ENCODE measurements around the gene DLK2.

DLK2 gene

DNA sequence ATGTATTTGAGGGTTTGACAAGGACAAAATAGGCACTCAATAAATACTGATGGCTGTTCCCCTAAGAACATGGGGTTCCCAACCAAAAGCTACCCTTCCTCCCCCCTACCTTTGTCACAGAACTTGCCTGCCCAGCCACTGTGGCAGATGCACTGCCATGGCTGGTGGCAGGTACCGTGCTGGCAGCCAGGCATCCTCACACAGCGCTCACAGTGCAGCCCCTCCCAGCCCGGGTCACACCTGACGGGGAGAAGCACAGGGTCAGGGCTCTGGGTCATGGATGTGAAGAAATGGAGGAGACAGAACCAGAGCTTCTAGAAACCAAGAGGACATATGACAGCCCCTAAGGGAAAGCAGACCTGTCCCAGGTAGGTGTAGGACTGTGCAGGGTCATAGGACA is 2.5 kb downstream of the DLK2 start:
- peaks cover 39% of the 10 kb centered on the region for H3K36me3 ChIP-seq (ENCODE audit: control insufficient read depth, insufficient read depth, low read length)
- no peaks in the 10 kb centered on the region for H3K9me3 ChIP-seq (ENCODE audit: control insufficient read depth, insufficient read depth, low read depth, low read length)
- no peak overlapping the region for H3K4me3 ChIP-seq (ENCODE audit: low read depth, low read length)
- no peak overlapping the region for H3K9ac ChIP-seq (ENCODE audit: low read length)
- H3K27me3 ChIP-seq (ENCODE audit: control insufficient read depth, insufficient read depth, low read length): peaks cover 25% of the 10 kb centered on the region
- H3K27ac ChIP-seq (ENCODE audit: low read depth, low read length): no peak overlapping the region
- H3K4me1 ChIP-seq (ENCODE audit: control insufficient read depth, insufficient read depth, low read length): peaks cover 4% of the 10 kb centered on the region

DNA sequence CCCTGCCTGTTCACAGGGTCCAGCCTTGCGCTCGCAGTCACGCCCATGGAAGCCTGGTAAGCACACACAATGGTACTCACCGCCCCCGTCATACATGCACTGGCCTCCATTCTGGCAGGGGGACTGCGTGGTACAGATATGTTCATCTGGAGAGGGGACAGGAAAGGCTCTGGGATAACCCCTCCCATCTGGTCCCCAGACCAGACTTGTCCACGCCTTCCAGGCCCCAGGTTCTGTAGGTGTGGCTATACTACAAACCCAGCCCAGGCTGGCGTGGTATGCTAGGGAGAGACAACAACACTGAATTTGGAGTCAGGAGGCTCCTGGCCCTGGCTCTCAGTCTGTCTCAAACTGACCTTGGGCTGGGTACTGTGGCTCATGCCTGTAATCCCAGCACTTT is 3.4 kb downstream of the DLK2 start:
- H3K27ac ChIP-seq (ENCODE audit: low read depth, low read length): no peak overlapping the region
- peaks cover 4% of the 10 kb centered on the region for H3K4me1 ChIP-seq (ENCODE audit: control insufficient read depth, insufficient read depth, low read length)
- H3K4me3 ChIP-seq (ENCODE audit: low read depth, low read length): no peak overlapping the region
- H3K36me3 ChIP-seq (ENCODE audit: control insufficient read depth, insufficient read depth, low read length): peaks cover 49% of the 10 kb centered on the region
- H3K27me3 ChIP-seq (ENCODE audit: control insufficient read depth, insufficient read depth, low read length): peaks cover 23% of the 10 kb centered on the region
- no peaks in the 10 kb centered on the region for H3K9me3 ChIP-seq (ENCODE audit: control insufficient read depth, insufficient read depth, low read depth, low read length)
- H3K9ac ChIP-seq (ENCODE audit: low read length): no peak overlapping the region

DNA sequence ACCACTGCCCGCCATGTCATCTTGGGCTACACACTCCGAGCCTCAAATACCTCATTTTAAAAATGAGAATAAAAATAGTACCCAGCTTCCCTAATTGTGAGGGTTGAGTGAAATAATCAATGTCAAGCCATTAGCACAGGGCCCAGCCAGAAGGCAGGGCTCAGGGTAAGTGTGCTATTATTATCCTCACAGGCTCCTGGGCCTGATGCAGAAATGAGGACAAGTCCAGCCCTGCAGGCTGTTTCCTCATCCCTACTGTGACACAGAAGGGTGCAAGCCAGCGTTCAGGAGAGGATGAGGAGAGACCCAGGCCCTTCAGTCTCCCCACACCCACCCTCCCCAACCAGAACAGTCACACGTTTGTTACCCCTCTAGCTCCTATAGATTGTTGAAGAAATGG is 4.0 kb downstream of the DLK2 start:
- H3K27me3 ChIP-seq (ENCODE audit: control insufficient read depth, insufficient read depth, low read length): peaks cover 17% of the 10 kb centered on the region
- peaks cover 50% of the 10 kb centered on the region for H3K36me3 ChIP-seq (ENCODE audit: control insufficient read depth, insufficient read depth, low read length)
- peaks cover 4% of the 10 kb centered on the region for H3K4me1 ChIP-seq (ENCODE audit: control insufficient read depth, insufficient read depth, low read length)
- H3K4me3 ChIP-seq (ENCODE audit: low read depth, low read length): no peak overlapping the region
- no peak overlapping the region for H3K27ac ChIP-seq (ENCODE audit: low read depth, low read length)
- no peaks in the 10 kb centered on the region for H3K9me3 ChIP-seq (ENCODE audit: control insufficient read depth, insufficient read depth, low read depth, low read length)
- H3K9ac ChIP-seq (ENCODE audit: low read length): no peak overlapping the region

DNA sequence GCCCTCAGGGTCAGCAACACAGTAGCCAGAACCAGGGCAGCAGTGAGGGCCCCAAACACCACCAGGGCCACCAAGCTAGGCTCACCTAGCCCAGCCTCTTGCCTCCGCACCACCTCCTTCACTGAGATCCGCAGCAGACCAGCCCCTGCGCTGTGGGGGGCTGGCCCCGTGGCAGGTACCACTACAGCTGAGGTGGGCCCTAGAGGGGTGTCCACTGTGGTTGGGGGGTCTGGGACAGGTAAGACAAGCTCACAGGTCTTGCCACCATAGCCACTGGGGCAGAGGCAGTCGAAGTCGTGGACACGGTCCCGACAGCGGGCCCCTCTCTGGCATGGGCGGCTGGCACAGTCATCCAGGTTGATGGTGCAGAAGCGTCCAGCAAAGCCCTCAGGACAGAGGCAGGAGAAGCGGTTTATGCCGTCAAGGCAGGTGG is 4.6 kb downstream of the DLK2 start:
- Histone ChIP-seq H3K4me3 (ENCODE audit: low read depth, low read length) (no peak overlapping the region), H3K27me3 (ENCODE audit: control insufficient read depth, insufficient read depth, low read length) (peaks cover 11% of the 10 kb centered on the region), H3K4me1 (ENCODE audit: control insufficient read depth, insufficient read depth, low read length) (no peaks in the 10 kb centered on the region), H3K36me3 (ENCODE audit: control insufficient read depth, insufficient read depth, low read length) (peaks cover 56% of the 10 kb centered on the region), H3K27ac (ENCODE audit: low read depth, low read length) (no peak overlapping the region), H3K9me3 (ENCODE audit: control insufficient read depth, insufficient read depth, low read depth, low read length) (no peaks in the 10 kb centered on the region), H3K9ac (ENCODE audit: low read length) (no peak overlapping the region)

DNA sequence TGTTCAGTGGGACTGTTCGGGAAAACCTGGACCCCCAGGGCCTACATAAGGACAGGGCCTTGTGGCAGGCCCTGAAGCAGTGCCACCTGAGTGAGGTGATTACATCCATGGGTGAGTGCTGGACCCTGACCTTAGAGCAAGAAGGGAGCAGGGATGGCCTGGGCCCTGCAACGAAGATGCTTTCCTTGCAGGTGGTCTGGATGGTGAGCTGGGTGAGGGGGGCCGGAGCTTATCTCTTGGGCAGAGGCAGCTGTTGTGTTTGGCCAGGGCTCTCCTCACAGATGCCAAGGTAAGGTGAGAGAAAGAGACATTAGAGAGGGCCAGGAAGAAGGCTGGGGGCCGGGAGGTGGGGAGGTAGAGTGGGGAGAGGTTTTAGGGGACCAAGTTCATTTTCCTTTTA is 6.4 kb downstream of the DLK2 start:
- Histone ChIP-seq H3K9me3 (ENCODE audit: control insufficient read depth, insufficient read depth, low read depth, low read length) (no peaks in the 10 kb centered on the region), H3K27ac (ENCODE audit: low read depth, low read length) (no peak overlapping the region), H3K36me3 (ENCODE audit: control insufficient read depth, insufficient read depth, low read length) (peaks cover 72% of the 10 kb centered on the region), H3K9ac (ENCODE audit: low read length) (no peak overlapping the region), H3K4me3 (ENCODE audit: low read depth, low read length) (no peak overlapping the region), H3K27me3 (ENCODE audit: control insufficient read depth, insufficient read depth, low read length) (no peaks in the 10 kb centered on the region), H3K4me1 (ENCODE audit: control insufficient read depth, insufficient read depth, low read length) (no peaks in the 10 kb centered on the region)

DNA sequence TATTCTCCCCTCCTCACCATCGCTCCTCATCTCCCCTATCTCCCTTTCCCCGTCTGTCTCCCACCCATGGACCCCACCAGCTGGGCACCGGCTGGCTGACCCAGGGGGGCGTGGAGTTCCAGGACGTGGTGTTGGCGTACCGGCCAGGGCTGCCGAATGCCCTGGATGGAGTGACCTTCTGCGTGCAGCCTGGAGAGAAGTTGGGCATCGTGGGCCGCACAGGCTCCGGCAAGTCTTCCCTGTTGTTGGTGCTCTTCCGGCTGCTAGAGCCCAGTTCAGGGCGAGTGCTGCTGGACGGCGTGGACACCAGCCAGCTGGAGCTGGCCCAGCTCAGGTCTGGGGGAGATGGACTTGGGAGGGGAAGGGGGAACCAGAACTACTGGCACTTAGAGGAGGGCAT is 7.7 kb downstream of the DLK2 start:
- H3K27ac ChIP-seq (ENCODE audit: low read depth, low read length): no peak overlapping the region
- H3K9me3 ChIP-seq (ENCODE audit: control insufficient read depth, insufficient read depth, low read depth, low read length): no peaks in the 10 kb centered on the region
- H3K4me1 ChIP-seq (ENCODE audit: control insufficient read depth, insufficient read depth, low read length): no peaks in the 10 kb centered on the region
- H3K4me3 ChIP-seq (ENCODE audit: low read depth, low read length): no peak overlapping the region
- no peak overlapping the region for H3K9ac ChIP-seq (ENCODE audit: low read length)
- H3K36me3 ChIP-seq (ENCODE audit: control insufficient read depth, insufficient read depth, low read length): peaks cover 85% of the 10 kb centered on the region
- H3K27me3 ChIP-seq (ENCODE audit: control insufficient read depth, insufficient read depth, low read length): no peaks in the 10 kb centered on the region

DNA sequence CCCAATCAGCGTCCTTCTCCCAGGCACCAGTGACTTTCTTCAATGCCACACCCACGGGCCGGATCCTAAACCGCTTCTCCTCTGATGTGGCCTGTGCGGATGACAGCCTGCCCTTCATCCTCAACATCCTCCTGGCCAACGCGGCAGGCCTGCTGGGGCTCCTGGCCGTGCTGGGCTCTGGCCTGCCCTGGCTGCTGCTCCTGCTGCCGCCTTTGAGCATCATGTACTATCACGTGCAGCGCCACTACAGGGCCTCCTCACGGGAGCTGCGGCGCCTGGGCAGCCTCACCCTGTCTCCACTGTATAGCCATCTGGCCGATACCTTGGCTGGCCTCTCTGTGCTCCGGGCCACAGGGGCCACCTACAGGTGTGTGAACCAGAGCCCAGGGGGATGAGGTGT is 9.8 kb downstream of the DLK2 start:
- no peak overlapping the region for H3K4me3 ChIP-seq (ENCODE audit: low read depth, low read length)
- H3K4me1 ChIP-seq (ENCODE audit: control insufficient read depth, insufficient read depth, low read length): no peaks in the 10 kb centered on the region
- H3K27ac ChIP-seq (ENCODE audit: low read depth, low read length): no peak overlapping the region
- H3K9ac ChIP-seq (ENCODE audit: low read length): no peak overlapping the region
- peaks cover 80% of the 10 kb centered on the region for H3K36me3 ChIP-seq (ENCODE audit: control insufficient read depth, insufficient read depth, low read length)
- H3K9me3 ChIP-seq (ENCODE audit: control insufficient read depth, insufficient read depth, low read depth, low read length): no peaks in the 10 kb centered on the region
- H3K27me3 ChIP-seq (ENCODE audit: control insufficient read depth, insufficient read depth, low read length): no peaks in the 10 kb centered on the region

DNA sequence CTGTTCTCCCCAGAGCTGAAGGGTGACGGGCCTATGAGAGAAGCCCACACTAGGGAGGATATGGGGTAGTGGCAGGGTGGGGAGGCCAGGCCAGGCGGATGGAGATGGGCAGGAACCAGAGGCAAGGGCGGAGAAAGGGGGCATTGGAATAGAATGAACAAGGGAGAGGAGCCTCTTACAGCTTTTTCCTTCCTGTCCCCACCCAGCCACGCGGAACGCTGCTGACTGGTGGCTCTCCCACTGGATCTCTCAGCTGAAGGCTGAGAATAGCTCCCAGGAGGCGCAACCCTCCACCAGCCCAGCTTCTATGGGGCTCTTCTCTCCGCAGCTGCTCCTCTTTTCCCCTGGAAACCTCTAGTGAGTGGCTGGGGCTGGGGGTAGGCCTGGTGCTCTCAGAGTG is 10.8 kb downstream of the DLK2 start:
- no peak overlapping the region for H3K27ac ChIP-seq (ENCODE audit: low read depth, low read length)
- no peak overlapping the region for H3K9ac ChIP-seq (ENCODE audit: low read length)
- H3K4me1 ChIP-seq (ENCODE audit: control insufficient read depth, insufficient read depth, low read length): no peaks in the 10 kb centered on the region
- no peaks in the 10 kb centered on the region for H3K27me3 ChIP-seq (ENCODE audit: control insufficient read depth, insufficient read depth, low read length)
- no peak overlapping the region for H3K4me3 ChIP-seq (ENCODE audit: low read depth, low read length)
- no peaks in the 10 kb centered on the region for H3K9me3 ChIP-seq (ENCODE audit: control insufficient read depth, insufficient read depth, low read depth, low read length)
- H3K36me3 ChIP-seq (ENCODE audit: control insufficient read depth, insufficient read depth, low read length): peaks cover 74% of the 10 kb centered on the region

DNA sequence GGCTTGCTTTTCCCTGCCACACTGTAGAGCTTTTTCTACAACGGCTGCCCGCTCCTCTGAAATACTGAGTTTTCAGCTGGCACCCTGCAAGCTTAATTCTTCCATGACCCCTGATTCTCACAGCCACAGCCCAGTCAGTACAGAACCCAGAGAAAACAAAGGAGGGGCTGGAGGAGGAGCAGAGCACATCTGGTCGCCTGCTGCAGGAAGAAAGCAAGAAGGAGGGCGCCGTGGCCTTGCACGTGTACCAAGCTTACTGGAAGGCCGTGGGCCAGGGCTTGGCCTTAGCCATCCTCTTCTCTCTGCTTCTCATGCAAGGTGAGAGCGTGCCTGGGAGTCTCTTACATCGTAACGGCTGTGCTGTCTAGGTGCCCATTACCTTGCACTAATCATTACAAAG is 11.3 kb downstream of the DLK2 start:
- H3K27ac ChIP-seq (ENCODE audit: low read depth, low read length): no peak overlapping the region; the same call in 1 of the 2 replicates
- no peaks in the 10 kb centered on the region for H3K4me1 ChIP-seq (ENCODE audit: control insufficient read depth, insufficient read depth, low read length)
- H3K4me3 ChIP-seq (ENCODE audit: low read depth, low read length): no peak overlapping the region
- H3K9ac ChIP-seq (ENCODE audit: low read length): no peak overlapping the region
- no peaks in the 10 kb centered on the region for H3K9me3 ChIP-seq (ENCODE audit: control insufficient read depth, insufficient read depth, low read depth, low read length)
- H3K36me3 ChIP-seq (ENCODE audit: control insufficient read depth, insufficient read depth, low read length): peaks cover 69% of the 10 kb centered on the region
- no peaks in the 10 kb centered on the region for H3K27me3 ChIP-seq (ENCODE audit: control insufficient read depth, insufficient read depth, low read length)

DNA sequence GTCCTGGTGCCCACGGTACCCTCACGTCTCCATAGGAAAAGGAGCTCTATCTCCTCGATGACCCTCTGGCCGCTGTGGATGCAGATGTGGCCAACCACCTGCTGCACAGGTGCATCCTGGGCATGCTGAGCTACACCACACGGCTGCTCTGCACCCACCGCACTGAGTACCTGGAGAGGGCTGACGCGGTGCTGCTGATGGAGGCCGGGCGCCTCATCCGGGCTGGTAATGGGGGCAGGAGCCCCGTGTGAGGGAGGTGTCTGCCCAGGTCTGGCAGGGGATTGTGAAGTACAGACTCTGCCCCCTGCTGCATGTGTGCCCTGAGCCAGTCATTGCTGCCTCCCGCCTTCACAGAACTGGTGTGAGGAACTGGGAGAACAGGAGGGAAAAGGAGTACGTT is 12.4 kb downstream of the DLK2 start:
- H3K36me3 ChIP-seq (ENCODE audit: control insufficient read depth, insufficient read depth, low read length): peaks cover 68% of the 10 kb centered on the region
- H3K4me3 ChIP-seq (ENCODE audit: low read depth, low read length): no peak overlapping the region
- no peaks in the 10 kb centered on the region for H3K4me1 ChIP-seq (ENCODE audit: control insufficient read depth, insufficient read depth, low read length)
- no peak overlapping the region for H3K9ac ChIP-seq (ENCODE audit: low read length)
- no peaks in the 10 kb centered on the region for H3K9me3 ChIP-seq (ENCODE audit: control insufficient read depth, insufficient read depth, low read depth, low read length)
- no peaks in the 10 kb centered on the region for H3K27me3 ChIP-seq (ENCODE audit: control insufficient read depth, insufficient read depth, low read length)
- H3K27ac ChIP-seq (ENCODE audit: low read depth, low read length): no peak overlapping the region

DNA sequence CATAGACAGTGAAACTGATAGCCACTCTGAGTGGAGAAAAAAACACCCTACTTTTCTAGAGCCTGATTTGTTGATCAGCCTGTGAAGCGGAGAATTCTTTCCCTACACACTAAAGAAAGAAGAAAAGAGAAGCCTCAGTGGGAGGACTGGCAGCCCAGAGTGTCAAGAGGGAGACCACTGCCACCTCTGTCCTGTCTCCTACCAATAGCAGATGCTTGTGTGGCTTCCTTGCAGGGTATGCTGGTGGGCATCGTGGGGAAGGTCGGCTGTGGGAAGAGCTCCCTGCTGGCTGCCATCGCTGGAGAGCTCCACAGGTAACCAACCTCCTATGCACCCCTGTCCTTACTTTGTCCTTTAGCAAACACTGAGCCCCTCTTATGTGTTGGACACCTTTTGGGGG is 17.6 kb downstream of the DLK2 start:
- no peaks in the 10 kb centered on the region for H3K4me1 ChIP-seq (ENCODE audit: control insufficient read depth, insufficient read depth, low read length)
- no peaks in the 10 kb centered on the region for H3K9me3 ChIP-seq (ENCODE audit: control insufficient read depth, insufficient read depth, low read depth, low read length)
- H3K27ac ChIP-seq (ENCODE audit: low read depth, low read length): no peak overlapping the region
- H3K36me3 ChIP-seq (ENCODE audit: control insufficient read depth, insufficient read depth, low read length): peaks cover 38% of the 10 kb centered on the region
- H3K4me3 ChIP-seq (ENCODE audit: low read depth, low read length): no peak overlapping the region
- no peak overlapping the region for H3K9ac ChIP-seq (ENCODE audit: low read length)
- no peaks in the 10 kb centered on the region for H3K27me3 ChIP-seq (ENCODE audit: control insufficient read depth, insufficient read depth, low read length)
